Measurements from ENCODE around the gene PPP2R2B.

GRCh38 chr5:146703499-146703898 is 175.1 kb downstream of the PPP2R2B start:
- TF ChIP-seq CTCF (IDR thresholded peaks at IDR 0.05), result no peak
- TF ChIP-seq POLR2A (IDR thresholded peaks at IDR 0.05), result no peak

All from testis (tissue), 2 donors.